ENCODE measurements around the gene LENEP.

The LENEP gene

GRCh38 chr1:154993572-154994268 is at the start of gene LENEP:
LENEP (plus strand) TSS chr1:154993586; CDS start chr1:154993608, 22 bp downstream.
- DNase-seq = no peak

- DNase-seq = no peak
These were observed 49.6 kb upstream of the LENEP start for GRCh38 chr1:154943649-154944400.

GRCh38 chr1:154944401-154945159 is 48.8 kb upstream of the LENEP start:
- DNase-seq = no peak

GRCh38 chr1:154945160-154945961 is 48.0 kb upstream of the LENEP start:
- DNase-seq = no peak

- no peak for DNase-seq
These were observed 47.2 kb upstream of the LENEP start for GRCh38 chr1:154945962-154946850.

- DNase-seq = no peak
These were observed 45.3 kb upstream of the LENEP start for GRCh38 chr1:154948079-154948478.

GRCh38 chr1:154951901-154952657 is 41.3 kb upstream of the LENEP start:
- DNase-seq = peak; percentile 72

- DNase-seq = no peak
These were observed 40.7 kb upstream of the LENEP start for GRCh38 chr1:154952664-154953063.

GRCh38 chr1:154953611-154954038 is 39.8 kb upstream of the LENEP start:
- DNase-seq = no peak

GRCh38 chr1:154954541-154954940 is 38.8 kb upstream of the LENEP start:
- DNase-seq = no peak

GRCh38 chr1:154955039-154955717 is 38.2 kb upstream of the LENEP start:
- peak; percentile 98 for DNase-seq

GRCh38 chr1:154955718-154956543 is 37.5 kb upstream of the LENEP start, which contains the start of gene PBXIP1:
PBXIP1 (minus strand) TSS chr1:154956099; CDS start chr1:154953721, 2,378 bp downstream.
- DNase-seq = peak; percentile 92

- DNase-seq = no peak
These were observed 36.8 kb upstream of the LENEP start for GRCh38 chr1:154956544-154956941.

- DNase-seq = no peak
These were observed 36.2 kb upstream of the LENEP start for GRCh38 chr1:154957091-154957657.

- no peak for DNase-seq
These were observed 35.4 kb upstream of the LENEP start for GRCh38 chr1:154958036-154958435.

- no peak for DNase-seq
These were observed 34.5 kb upstream of the LENEP start for GRCh38 chr1:154958681-154959425.

GRCh38 chr1:154959426-154959780 is 34.0 kb upstream of the LENEP start:
- DNase-seq = no peak

Data from CD4-positive, alpha-beta T cell treated with Interleukin-15 for 1 hour (primary cell).